ENCODE data around the gene HTT. TPM values are rescaled to one million over a fixed set of nuclear protein-coding genes. Genes with fewer than 3 reads are reported as not detected.

HTT gene
- total RNA-seq, 1 donor from 2014 or later = 242 TPM

- Mint-ChIP-seq H3K27ac (no peak overlapping the region), H3K36me3 (ENCODE audit: low read depth) (peaks cover 94% of the 10 kb centered on the region)
- CTCF ChIA-PET = no interaction called here
These were observed 110.2 kb downstream of the HTT start for GRCh38 chr4:3184725-3185124.

GRCh38 chr4:3186609-3187008 lies 112.1 kb downstream of the HTT start:
- Mint-ChIP-seq H3K9me3 (no peaks in the 10 kb centered on the region), H3K4me1 (no peaks in the 10 kb centered on the region), H3K27ac (no peak overlapping the region), H3K4me3 (no peak overlapping the region), H3K27me3 (no peaks in the 10 kb centered on the region), H3K36me3 (ENCODE audit: low read depth) (peaks cover 94% of the 10 kb centered on the region)
- ATAC-seq (ENCODE audit: low read depth) (no peak), DNase-seq (no peak)
- CTCF ChIA-PET = no interaction called here
- intact Hi-C loops (cut with micrococcal nuclease) = no loop called here
- POLR2A ChIA-PET = no interaction called here
- no peak for TF ChIP-seq CTCF (IDR thresholded peaks at IDR 0.05)

More at GRCh38 chr4:3184725-3185124, 110.2 kb downstream of the HTT start:
- no peak for TF ChIP-seq CTCF (IDR thresholded peaks at IDR 0.05)
- no peaks in the 10 kb centered on the region for H3K27me3 Mint-ChIP-seq
- intact Hi-C loops (cut with micrococcal nuclease) = no loop called here
- H3K4me3 Mint-ChIP-seq = no peak overlapping the region
- POLR2A ChIA-PET = no interaction called here
- no peaks in the 10 kb centered on the region for H3K4me1 Mint-ChIP-seq
- DNase-seq (no peak), ATAC-seq (ENCODE audit: low read depth) (no peak)
- no peaks in the 10 kb centered on the region for H3K9me3 Mint-ChIP-seq

GRCh38 chr4:3188118-3188517 lies 113.6 kb downstream of the HTT start:
- no peak overlapping the region for H3K4me3 Mint-ChIP-seq
- H3K27ac Mint-ChIP-seq = no peak overlapping the region
- CTCF ChIA-PET = no interaction called here
- peaks cover 87% of the 10 kb centered on the region for H3K36me3 Mint-ChIP-seq (ENCODE audit: low read depth)
- intact Hi-C loops (cut with micrococcal nuclease) = no loop called here
- ATAC-seq (ENCODE audit: low read depth) (no peak), DNase-seq (no peak)
- no peaks in the 10 kb centered on the region for H3K27me3 Mint-ChIP-seq
- POLR2A ChIA-PET = no interaction called here
- no peaks in the 10 kb centered on the region for H3K4me1 Mint-ChIP-seq
- TF ChIP-seq CTCF (IDR thresholded peaks at IDR 0.05) = no peak
- H3K9me3 Mint-ChIP-seq = no peaks in the 10 kb centered on the region

GRCh38 chr4:3189459-3189858 lies 115.0 kb downstream of the HTT start:
- no peak for ATAC-seq (ENCODE audit: low read depth)
- no peak overlapping the region for H3K4me3 Mint-ChIP-seq
- CTCF ChIA-PET = interaction anchor here (1.1 kb wide), 1 partner anchor 19 kb away, joined by 3 read pairs; no protein-coding TSS in a partner anchor

GRCh38 chr4:3190549-3190948 lies 116.1 kb downstream of the HTT start:
- Mint-ChIP-seq H3K4me3 (no peak overlapping the region), H3K4me1 (no peaks in the 10 kb centered on the region), H3K27me3 (no peaks in the 10 kb centered on the region), H3K36me3 (ENCODE audit: low read depth) (peaks cover 82% of the 10 kb centered on the region), H3K9me3 (no peaks in the 10 kb centered on the region), H3K27ac (no peak overlapping the region)
- ATAC-seq (ENCODE audit: low read depth) = no peak
- intact Hi-C loops (cut with micrococcal nuclease) = no loop called here
- ChIA-PET CTCF (interaction anchor here (1.3 kb wide), 1 partner anchor 290 kb away, joined by 3 read pairs; no protein-coding TSS in a partner anchor), POLR2A (no interaction called here)
- no peak for DNase-seq
- TF ChIP-seq CTCF (IDR thresholded peaks at IDR 0.05) = no peak

More at GRCh38 chr4:3189459-3189858, 115.0 kb downstream of the HTT start:
- no peak for DNase-seq
- POLR2A ChIA-PET = no interaction called here
- H3K27ac Mint-ChIP-seq = no peak overlapping the region
- no peaks in the 10 kb centered on the region for H3K4me1 Mint-ChIP-seq
- no peaks in the 10 kb centered on the region for H3K27me3 Mint-ChIP-seq
- intact Hi-C loops (cut with micrococcal nuclease) = no loop called here
- no peaks in the 10 kb centered on the region for H3K9me3 Mint-ChIP-seq
- H3K36me3 Mint-ChIP-seq (ENCODE audit: low read depth) = peaks cover 82% of the 10 kb centered on the region
- TF ChIP-seq CTCF (IDR thresholded peaks at IDR 0.05) = no peak

Data from activated B cell treated with CpG ODN at 0.5 μM for 24 hours (primary cell).